HuH-7 (cell line): ENCODE data around the gene KIF27.
"Not testable (repeated sequence)": the region's sequence is repeated elsewhere in the genome, so short reads cannot be mapped to it uniquely, and the experiment has no call there.

ENCODE experiments used
- DNase-seq: peaks from one replicate; pipeline ENCODE4 v3.0.0; 2011; ENCODE audit warnings: low spot score

The KIF27 gene

GRCh38 chr9:83930881-83931280, 9.6 kb upstream of the KIF27 start:
- no peak for DNase-seq

DNA sequence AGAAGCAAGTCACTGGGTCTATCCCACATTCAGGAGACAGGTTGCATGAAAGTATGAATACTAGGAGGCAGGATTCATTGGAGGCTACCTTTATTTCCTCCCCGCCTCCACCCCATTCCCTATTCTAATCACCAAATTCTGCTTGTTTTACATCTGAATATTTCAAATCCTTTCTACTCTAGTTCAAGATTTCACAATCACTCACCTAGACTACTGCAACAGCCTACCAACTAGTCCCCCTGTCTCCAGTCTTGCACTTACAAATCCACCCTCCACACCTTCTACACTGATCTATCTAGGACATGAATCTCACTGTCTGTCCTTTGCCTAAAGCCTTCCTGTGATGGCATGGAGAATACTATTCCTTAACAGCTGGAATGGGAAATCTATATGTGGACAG, 6.4 kb upstream of the KIF27 start:
- DNase-seq: no peak

DNA sequence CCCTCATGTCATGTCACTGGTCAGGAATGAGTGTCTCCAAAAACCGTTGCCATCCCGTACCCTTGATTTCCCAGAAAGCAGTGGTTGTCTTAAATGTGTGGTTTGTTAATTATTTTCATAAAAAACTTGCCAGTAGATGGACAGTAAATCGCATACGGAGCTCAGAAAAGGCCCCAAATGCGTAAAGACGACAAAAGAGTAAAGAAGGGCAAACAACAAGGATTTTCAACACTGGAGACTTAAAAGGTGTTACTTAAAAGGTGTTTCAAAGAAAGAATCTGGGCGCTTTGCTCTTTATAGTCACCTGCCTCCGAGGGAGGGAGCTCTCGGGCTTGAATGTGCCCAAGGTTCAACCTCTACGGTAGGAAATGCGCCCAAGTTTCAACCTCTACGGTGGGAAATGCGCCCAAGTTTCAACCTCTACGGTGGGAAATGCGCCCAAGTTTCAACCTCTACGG, 734 bp downstream of the KIF27 start:
- DNase-seq: no peak

DNA sequence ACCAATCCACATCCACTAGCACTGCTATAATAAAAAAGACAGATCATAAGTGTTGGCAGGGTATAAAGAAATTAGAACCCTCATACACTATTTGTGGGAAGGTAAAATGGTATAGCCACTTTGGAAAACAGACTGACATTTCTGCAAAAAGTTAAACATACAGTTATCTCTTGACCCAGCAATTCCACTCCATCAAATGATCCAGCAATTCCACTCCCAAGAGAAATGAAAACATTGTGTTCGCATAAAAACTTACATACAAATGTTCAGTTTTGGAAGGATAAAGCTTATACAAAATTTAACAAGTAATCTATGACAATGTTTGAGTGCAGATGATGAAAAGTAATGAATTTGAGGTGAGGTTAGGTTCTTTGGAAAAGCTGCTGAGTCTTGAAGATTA, 2.1 kb downstream of the KIF27 start:
- no peak for DNase-seq

DNA sequence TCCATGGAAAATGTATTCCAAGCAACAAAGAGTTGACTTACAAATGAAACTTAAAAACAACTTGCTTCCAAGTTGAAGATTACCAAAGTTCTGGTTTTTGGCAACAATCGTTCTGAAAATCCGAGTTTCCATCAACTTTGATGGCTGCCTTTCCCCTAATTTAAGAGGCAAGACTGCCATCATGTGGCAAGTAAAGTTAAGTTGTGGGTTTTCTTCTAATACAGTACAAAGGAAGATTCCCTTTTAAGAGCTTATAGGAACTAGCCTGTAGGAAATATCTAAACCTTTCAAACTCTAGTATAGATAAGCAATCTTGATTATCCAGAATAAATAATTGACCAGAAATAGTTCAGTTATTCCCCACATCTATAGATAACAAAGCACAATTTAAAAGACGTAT, 9.0 kb downstream of the KIF27 start:
- DNase-seq: not testable (repeated sequence)

DNA sequence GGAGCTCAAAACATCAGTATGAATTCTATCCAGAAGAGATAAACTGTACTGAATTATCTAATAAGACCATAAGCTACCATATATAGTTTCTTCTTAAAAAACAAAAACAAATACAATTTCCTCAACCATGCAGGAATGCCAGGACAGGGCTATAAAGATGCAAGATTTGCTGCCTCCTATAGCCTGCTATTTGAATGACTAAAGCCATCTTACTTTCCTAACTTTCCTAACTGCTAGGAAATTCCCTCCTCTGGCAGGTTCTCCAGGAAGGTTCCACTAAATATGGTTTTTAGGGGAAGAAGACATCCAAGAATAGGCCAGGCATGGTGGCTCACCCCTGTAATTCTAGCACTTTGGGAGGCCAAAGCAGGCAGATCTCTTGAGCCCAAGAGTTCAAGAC, 15.1 kb downstream of the KIF27 start:
- DNase-seq: no peak

DNA sequence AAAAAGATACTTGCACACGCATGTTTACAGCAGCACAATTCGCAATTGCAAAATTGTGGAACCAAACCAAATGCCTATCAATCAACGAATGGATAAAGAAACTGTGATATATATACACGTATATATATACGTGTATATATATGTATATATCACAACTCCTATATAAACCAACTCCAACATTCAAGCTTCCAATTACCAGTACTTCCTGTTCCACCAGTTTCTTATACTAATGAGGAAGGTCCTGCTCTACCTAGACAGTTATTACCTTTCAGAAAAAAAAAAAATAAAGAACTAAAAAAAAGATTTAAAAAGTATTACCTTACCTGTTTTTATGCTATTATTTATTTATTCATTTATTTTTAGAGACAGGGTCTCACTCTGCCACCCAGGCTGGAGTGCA, 20.6 kb downstream of the KIF27 start:
- DNase-seq: not testable (repeated sequence)

DNA sequence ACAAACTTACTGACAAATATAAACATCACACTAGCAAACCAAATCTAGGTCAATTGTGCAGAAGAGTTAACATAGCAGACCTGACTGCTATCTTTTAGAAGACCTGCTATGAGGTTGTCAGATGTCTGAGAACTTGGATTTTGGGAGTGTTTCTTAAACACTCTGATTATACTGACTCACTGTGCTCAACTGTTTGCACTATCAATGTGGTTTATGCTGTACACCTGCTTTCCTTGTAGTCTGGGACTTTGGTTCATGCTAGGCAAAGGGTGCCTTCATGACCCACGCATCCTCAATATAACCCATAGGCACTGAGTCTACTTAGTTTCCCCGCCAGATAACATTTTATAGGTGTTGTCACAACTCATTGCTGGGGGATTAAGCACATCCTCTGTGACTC, 26.9 kb downstream of the KIF27 start:
- not testable (repeated sequence) for DNase-seq

GRCh38 chr9:83886498-83886897, 34.7 kb downstream of the KIF27 start:
- DNase-seq: not testable (repeated sequence)

DNA sequence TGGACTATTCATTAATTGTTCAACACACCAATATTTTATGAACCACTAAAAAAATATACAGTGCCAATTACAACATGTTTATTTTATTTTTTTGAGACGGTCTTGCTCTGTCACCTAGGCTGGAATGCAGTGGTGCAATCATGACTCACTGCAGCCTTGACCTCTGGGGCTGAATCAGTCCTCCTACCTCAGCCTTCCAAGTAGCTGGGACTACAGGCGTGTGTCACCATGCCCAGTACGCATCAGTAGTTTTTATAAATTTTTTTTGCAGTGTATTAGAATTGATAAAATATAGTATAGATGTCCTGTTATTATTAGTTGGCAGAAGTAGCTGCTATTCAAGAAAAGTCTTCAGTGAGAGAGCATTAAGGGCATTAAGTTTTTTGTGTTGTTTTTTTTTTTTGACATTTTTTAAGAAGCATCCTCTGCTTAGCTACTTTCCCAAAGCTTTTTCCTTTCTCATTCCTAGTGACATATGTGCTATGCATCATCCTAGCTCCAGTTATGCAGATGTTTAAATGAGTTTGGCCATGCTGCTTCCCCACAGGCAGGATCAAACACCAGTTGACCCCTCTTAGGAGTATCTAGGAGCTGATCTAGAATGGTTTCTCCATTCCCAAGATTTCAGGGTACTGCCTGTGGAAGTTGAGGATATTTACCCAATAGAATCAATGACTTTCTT, 35.5 kb downstream of the KIF27 start:
- DNase-seq: not testable (repeated sequence)

GRCh38 chr9:83881687-83882408, 39.4 kb downstream of the KIF27 start:
- DNase-seq: not testable (repeated sequence)

- not testable (repeated sequence) for DNase-seq
These were observed 45.7 kb downstream of the KIF27 start for GRCh38 chr9:83875559-83875958.

GRCh38 chr9:83849895-83850294, 71.3 kb downstream of the KIF27 start:
- not testable (repeated sequence) for DNase-seq

- not testable (repeated sequence) for DNase-seq
These were observed 84.1 kb downstream of the KIF27 start for GRCh38 chr9:83837070-83837643.

GRCh38 chr9:83830426-83831071, 90.7 kb downstream of the KIF27 start:
- DNase-seq: not testable (repeated sequence)

DNA sequence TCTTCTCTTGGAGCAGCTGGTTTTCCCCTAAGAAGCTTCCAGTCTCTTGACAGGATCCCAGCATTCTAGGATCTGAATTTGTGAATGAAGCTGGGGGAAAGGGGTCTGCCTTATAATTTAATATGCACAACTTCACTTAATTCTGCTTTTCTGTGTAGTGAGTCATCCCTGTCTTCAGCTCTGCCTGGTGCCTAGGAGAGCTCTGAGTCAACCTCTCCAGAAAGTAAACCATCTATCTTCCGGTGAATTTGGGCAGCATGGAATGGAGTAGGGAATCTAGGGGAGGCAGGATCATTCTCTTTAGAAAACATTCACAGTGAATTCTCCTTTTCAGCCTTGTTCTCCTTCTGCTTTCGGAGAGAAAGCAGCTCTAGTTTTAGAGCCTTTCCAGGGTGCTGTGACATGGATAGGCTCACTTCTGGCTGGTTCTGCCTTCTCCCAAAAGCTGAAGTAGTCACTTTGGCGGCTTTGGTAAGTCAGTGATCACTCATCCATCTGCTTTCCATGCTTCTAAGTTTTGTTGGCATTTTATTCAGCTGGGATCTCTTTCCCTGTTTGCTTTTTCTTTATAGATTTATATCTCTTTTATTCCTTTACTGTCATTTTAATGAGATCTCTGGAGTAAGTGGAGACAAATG, 96.1 kb downstream of the KIF27 start:
- DNase-seq: not testable (repeated sequence)

GRCh38 chr9:83817356-83818278, 103.6 kb downstream of the KIF27 start, which contains the start of gene GKAP1:
Gene GKAP1, minus strand, starts transcription at chr9:83817769. Its CDS starts 11,252 bp downstream, at chr9:83806517.
- peak; percentile 64 for DNase-seq

DNA sequence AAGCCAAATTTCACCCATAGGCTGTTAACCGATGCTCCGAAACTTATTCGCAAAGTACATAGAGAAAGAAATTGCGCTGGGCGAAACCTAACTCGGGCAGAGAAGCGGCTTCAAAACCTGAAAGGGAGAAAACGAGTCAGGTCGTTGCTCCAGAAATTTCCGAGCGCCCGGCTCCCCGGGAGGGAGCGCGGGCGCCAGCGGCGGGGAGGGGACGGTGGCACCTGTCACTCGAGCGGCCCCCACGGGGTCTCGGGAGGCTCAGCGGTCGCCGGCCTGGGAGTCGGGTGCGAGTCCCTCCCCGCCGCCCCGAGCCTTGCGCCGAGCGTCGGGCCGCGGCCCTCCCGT, 104.2 kb downstream of the KIF27 start:
- DNase-seq: not testable (repeated sequence)

GRCh38 chr9:83815120-83815519, 106.1 kb downstream of the KIF27 start:
- not testable (repeated sequence) for DNase-seq

- not testable (repeated sequence) for DNase-seq
These were observed 112.0 kb downstream of the KIF27 start for GRCh38 chr9:83809213-83809612.

DNA sequence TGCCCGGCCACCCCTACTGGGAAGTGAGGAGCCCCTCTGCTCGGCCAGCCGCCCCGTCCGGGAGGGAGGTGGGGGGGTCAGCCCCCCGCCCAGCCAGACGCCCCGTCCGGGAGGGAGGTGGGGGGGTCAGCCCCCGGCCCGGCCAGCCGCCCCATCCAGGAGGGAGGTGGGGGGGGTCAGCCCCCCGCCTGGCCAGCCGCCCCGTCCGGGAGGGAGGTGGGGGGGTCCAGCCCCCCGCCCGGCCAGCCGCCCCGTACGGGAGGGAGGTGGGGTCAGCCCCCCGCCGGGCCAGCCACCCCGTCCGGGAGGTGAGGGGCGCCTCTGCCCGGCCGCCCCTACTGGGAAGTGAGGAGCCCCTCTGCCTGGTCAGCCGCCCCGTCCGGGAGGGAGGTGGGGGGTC, 116.8 kb downstream of the KIF27 start:
- DNase-seq: not testable (repeated sequence)
